Tibial artery (tissue), 4 donors: Measurements from ENCODE around the gene CDH18.

ENCODE experiments used
- DNase-seq, 2 donors: peaks; one replicate each; pipeline ENCODE4 v3.0.0-alpha.2; 2019
- H3K27ac ChIP-seq, 2 donors: fragments of 200-600 bp; sonication (generic) in 1 of 2; 1 replicate in 1 of 2; 2 replicates in 1 of 2; pipeline ENCODE4 v1.5.1; 2018 to 2019; ENCODE audit warnings: mild to moderate bottlenecking in 1 of 2
- H3K27me3 ChIP-seq, 2 donors: fragments of 200-600 bp; sonication (generic) in 1 of 2; one replicate each; pipeline versions ENCODE4 v1.5.1 to v1.6.0; 2016 to 2019
- H3K36me3 ChIP-seq, 3 donors: fragments of 200-600 bp; sonication (generic) in 2 of 3; one replicate each; pipeline ENCODE4 v1.5.1; 2016 to 2019; ENCODE audit warnings: mild to moderate bottlenecking in 2 of 3
- H3K4me1 ChIP-seq, 4 donors: fragments of 200-600 bp; sonication (generic) in 2 of 4; 1 replicate in 3 of 4; 2 replicates in 1 of 4; pipeline ENCODE4 v1.5.1; 2016 to 2019
- H3K4me3 ChIP-seq, 2 donors: fragments of 200-600 bp; sonication (generic) in 1 of 2; 1 replicate in 1 of 2; 2 replicates in 1 of 2; pipeline ENCODE4 v1.5.1; 2018 to 2019; ENCODE audit warnings: mild to moderate bottlenecking in 2 of 2
- H3K9me3 ChIP-seq, 3 donors: fragments of 200-600 bp; sonication (generic) in 1 of 3; one replicate each; pipeline ENCODE4 v1.5.1; 2016 to 2019
- CTCF ChIP-seq, 2 experiments: fragments of 200-600 bp in 1 of 2; fragments of 450-650 bp in 1 of 2; IDR thresholded peaks; one replicate each; pipeline ENCODE4 v1.5.1; 2017 to 2019; ENCODE audit warnings: antibody characterized with exemption in 2 of 2, mild to moderate bottlenecking in 1 of 2, moderate library complexity in 1 of 2
- intact Hi-C: fragments of 100-400 bp; cut with DNase I; formaldehyde crosslinking; loops from one replicate; pipeline ENCODE4 v1.15.0; 2023; ENCODE audit warnings: low total_unique reads

The CDH18 gene

GRCh38 chr5:19555876-19556275 lies 432.1 kb downstream of the CDH18 start:
- H3K4me1 ChIP-seq, result no peaks in the 10 kb centered on the region
- H3K27me3 ChIP-seq, result no peaks in the 10 kb centered on the region
- H3K36me3 ChIP-seq, result no peaks in the 10 kb centered on the region
- no peak overlapping the region for H3K27ac ChIP-seq
- TF ChIP-seq CTCF (IDR thresholded peaks at IDR 0.05), result no peak
- intact Hi-C loops, result no loop called here
- no peak for DNase-seq
- H3K9me3 ChIP-seq, result no peaks in the 10 kb centered on the region
- no peak overlapping the region for H3K4me3 ChIP-seq

GRCh38 chr5:19555436-19555835 lies 432.6 kb downstream of the CDH18 start:
- no peaks in the 10 kb centered on the region for H3K36me3 ChIP-seq
- DNase-seq, result no peak
- H3K9me3 ChIP-seq, result no peaks in the 10 kb centered on the region
- no peaks in the 10 kb centered on the region for H3K4me1 ChIP-seq
- H3K27ac ChIP-seq, result no peak overlapping the region
- intact Hi-C loops, result no loop called here
- H3K27me3 ChIP-seq, result no peaks in the 10 kb centered on the region
- no peak for TF ChIP-seq CTCF (IDR thresholded peaks at IDR 0.05)
- no peak overlapping the region for H3K4me3 ChIP-seq

- H3K4me3 ChIP-seq, result no peak overlapping the region
- H3K9me3 ChIP-seq, result no peaks in the 10 kb centered on the region
- intact Hi-C loops, result no loop called here
- no peaks in the 10 kb centered on the region for H3K27me3 ChIP-seq
- DNase-seq, result no peak
- no peaks in the 10 kb centered on the region for H3K4me1 ChIP-seq
- no peak for TF ChIP-seq CTCF (IDR thresholded peaks at IDR 0.05)
- H3K36me3 ChIP-seq, result no peaks in the 10 kb centered on the region
- no peak overlapping the region for H3K27ac ChIP-seq
These were observed 433.5 kb downstream of the CDH18 start for GRCh38 chr5:19554524-19554923.

- Histone ChIP-seq H3K36me3 (no peaks in the 10 kb centered on the region), H3K27me3 (no peaks in the 10 kb centered on the region), H3K4me3 (no peak overlapping the region), H3K27ac (no peak overlapping the region), H3K4me1 (no peaks in the 10 kb centered on the region), H3K9me3 (no peaks in the 10 kb centered on the region)
- no peak for TF ChIP-seq CTCF (IDR thresholded peaks at IDR 0.05)
- DNase-seq, result no peak
- intact Hi-C loops, result no loop called here
These were observed 440.4 kb downstream of the CDH18 start for GRCh38 chr5:19547640-19548039.

GRCh38 chr5:19546521-19546920 lies 441.5 kb downstream of the CDH18 start:
- no peak for DNase-seq
- intact Hi-C loops, result no loop called here
- Histone ChIP-seq H3K4me1 (no peaks in the 10 kb centered on the region), H3K9me3 (no peaks in the 10 kb centered on the region), H3K4me3 (no peak overlapping the region), H3K27ac (no peak overlapping the region), H3K36me3 (no peaks in the 10 kb centered on the region), H3K27me3 (no peaks in the 10 kb centered on the region)
- TF ChIP-seq CTCF (IDR thresholded peaks at IDR 0.05), result no peak

- Histone ChIP-seq H3K27ac (no peak overlapping the region), H3K4me1 (no peaks in the 10 kb centered on the region), H3K27me3 (no peaks in the 10 kb centered on the region), H3K36me3 (no peaks in the 10 kb centered on the region), H3K9me3 (no peaks in the 10 kb centered on the region), H3K4me3 (no peak overlapping the region)
- no peak for DNase-seq
- intact Hi-C loops, result no loop called here
- no peak for TF ChIP-seq CTCF (IDR thresholded peaks at IDR 0.05)
These were observed 449.4 kb downstream of the CDH18 start for GRCh38 chr5:19538607-19539006.
